ENCODE measurements around the gene XDH. TPM values are rescaled to one million over a fixed set of nuclear protein-coding genes. Genes with fewer than 3 reads are reported as not detected.

XDH gene
- total RNA-seq, 2 donors from 2014 or later, result 47.4 to 75.2 TPM

DNA sequence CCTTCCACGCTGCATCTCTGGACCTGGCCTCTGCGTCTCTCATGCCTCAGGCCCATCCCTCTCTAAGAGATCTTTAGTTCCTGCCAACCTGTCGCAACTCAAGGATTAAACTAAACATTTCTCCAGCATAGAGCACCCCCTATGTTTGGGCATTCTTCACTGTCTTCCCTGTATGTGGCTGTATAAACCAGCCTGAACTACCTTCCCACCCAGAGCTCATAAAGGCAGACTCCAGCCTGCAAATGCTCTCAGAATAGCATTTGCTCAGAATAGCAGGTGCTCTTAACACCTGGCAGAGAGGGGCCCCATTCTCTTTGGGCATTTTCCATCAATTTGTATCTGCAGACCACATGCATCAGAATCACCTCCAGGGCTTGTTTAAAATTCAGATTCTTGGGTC lies 97.1 kb downstream of the XDH start:
- intact Hi-C loops (cut with DNase I, micrococcal nuclease), result no loop called here
- ATAC-seq, result no peak
- DNase-seq, result no peak

DNA sequence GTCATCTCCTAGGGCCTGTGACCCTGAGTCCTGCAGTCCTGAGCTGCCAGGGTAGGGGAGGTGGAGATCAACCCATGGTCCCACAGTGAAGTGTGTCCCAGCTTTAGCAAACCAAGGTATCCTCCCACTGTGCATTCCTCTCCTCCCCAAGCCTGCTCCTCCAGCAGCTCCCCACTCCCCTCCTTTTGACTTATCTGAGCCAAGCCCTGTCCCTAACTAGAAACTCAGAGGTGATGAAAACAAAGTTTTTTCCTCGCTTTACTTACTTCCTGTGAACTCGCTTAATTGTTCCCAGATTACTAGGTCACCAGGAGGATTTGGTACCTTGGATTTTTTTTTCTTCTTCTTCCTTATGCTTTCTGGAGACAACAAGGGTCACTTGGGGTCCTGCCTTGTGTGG lies 99.8 kb downstream of the XDH start:
- intact Hi-C loops (cut with DNase I, micrococcal nuclease), result no loop called here
- ATAC-seq (no peak), DNase-seq (no peak)

DNA sequence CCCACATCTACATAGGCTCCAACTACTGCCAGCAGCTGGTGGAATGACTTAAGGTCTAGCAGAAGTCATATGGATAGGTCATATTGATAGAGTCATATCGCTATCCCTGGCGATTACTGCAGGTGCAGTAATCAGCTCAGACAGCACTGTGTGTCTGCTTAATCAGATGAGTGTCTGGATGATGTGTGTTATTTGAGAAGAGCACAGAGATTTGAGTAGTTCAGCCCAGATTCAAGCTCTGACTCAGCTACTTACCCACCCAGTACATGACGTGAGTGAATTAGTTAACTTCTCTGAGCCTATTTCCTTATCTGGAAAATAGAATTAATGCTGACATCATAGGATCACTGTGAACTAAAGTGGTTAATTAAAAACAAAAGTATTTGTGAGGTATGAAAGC lies 101.6 kb downstream of the XDH start:
- intact Hi-C loops (cut with DNase I, micrococcal nuclease), result no loop called here
- DNase-seq (no peak), ATAC-seq (no peak)

DNA sequence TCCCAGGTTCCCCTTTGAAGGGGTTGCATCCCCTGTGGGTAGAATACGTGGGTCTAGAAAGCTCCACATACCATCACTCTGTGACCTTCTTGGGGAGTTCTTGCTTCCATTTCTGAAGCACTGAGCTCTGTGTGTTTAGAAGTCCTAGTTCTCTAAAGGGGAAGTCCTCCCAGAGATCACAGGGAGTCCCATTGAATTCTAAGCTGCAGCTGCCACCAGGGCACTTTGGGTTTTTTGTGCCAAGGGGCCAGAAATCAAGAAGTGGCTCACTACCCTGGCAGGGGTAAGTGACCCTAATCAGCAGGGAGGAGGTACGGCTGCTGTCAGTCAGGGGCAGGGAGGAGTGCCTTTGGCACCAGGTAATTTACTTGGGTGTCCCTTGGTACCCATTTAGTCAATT lies 109.7 kb downstream of the XDH start:
- no peak for ATAC-seq
- intact Hi-C loops (cut with DNase I, micrococcal nuclease), result no loop called here
- no peak for DNase-seq

DNA sequence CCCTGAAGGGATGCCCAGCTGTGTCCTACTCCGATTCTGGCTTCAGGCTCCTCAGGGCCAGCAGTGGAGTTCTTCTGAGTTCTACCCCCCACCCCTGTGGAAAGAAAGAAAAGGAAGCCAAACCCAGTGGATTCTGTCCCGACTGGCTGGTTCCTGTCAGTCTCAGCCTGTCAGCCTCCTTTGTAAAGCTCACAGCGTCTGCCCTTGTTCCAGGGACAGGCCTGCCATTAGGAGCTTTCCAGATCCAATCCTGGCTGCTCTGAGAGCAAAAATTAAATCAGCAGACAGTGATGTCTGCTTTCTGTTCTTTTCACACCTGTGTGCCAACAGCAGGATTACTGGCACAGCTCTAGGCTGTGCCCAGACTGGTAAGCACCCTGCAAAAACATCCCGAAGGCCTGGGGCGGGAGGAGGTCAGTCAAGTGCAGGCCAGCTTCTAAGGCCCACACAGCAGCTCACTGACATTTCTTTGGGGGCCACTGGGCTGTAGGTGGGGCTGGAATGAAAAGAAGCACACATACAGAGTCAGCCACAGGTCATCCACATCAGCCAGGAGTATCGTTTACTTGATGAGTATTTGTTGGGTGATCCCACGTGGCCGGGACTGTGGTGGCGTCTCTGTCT lies 111.5 kb downstream of the XDH start:
- ATAC-seq, result no peak
- intact Hi-C loops (cut with DNase I, micrococcal nuclease), result no loop called here
- no peak for DNase-seq

DNA sequence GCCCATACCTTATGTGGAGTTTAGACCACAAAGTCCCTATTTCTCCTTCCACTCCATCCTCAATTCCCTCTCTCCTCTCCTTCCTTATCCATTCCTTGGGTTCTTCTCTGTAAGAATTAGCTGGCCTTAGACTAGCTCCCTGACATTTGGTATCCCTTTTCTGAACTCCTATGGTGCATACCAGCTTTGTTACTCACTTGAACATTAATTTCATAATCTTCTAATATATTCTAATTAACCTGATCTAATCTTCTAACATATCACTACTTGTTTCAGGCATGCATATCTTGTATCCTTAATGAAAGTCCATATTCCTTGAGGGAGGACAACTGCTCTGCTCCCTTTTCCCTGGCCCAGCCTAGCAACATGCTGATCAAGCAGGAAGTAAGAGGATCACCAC lies 114.2 kb downstream of the XDH start:
- no peak for DNase-seq
- no peak for ATAC-seq
- intact Hi-C loops (cut with DNase I, micrococcal nuclease), result no loop called here

DNA sequence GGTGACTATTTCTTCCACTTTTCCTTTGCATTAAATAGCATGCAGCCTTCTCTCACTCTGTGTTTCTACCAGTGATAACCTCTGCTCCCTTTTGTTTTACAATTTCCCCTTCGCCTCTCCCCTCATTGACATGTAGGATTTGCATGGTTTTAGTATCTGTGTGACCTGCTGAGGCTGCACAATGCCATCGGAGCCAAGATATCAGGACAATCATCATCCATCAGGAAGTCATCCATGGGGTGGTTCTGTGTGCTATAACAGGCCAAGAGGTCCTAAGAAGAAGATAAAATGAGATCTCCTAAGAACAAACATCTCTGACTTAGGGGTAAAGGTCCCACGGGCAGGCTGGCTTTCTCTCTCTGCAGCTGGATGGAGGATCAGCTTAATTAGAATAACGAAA lies 115.0 kb downstream of the XDH start:
- intact Hi-C loops (cut with DNase I, micrococcal nuclease), result no loop called here
- DNase-seq, result no peak
- ATAC-seq, result no peak

DNA sequence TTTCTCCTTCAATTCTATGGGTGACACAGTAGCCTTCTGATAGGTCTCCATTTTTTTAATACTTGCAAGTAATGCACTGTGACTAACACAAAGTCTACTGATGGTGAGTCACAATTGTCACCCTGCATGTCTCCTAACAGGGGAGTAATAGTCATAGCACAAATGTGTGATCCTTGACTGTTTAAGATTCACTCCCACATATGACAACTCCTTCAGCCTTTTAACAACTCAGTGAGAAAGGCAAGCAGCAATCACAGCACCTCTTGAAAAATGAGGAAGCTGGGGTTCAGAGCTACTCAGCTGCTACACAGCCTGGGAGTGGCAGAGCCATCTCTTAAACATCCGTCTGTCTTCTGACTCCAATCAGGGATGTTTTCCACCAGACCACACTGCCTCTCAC lies 116.8 kb downstream of the XDH start:
- DNase-seq (no peak), ATAC-seq (no peak)
- intact Hi-C loops (cut with DNase I, micrococcal nuclease), result no loop called here

DNA sequence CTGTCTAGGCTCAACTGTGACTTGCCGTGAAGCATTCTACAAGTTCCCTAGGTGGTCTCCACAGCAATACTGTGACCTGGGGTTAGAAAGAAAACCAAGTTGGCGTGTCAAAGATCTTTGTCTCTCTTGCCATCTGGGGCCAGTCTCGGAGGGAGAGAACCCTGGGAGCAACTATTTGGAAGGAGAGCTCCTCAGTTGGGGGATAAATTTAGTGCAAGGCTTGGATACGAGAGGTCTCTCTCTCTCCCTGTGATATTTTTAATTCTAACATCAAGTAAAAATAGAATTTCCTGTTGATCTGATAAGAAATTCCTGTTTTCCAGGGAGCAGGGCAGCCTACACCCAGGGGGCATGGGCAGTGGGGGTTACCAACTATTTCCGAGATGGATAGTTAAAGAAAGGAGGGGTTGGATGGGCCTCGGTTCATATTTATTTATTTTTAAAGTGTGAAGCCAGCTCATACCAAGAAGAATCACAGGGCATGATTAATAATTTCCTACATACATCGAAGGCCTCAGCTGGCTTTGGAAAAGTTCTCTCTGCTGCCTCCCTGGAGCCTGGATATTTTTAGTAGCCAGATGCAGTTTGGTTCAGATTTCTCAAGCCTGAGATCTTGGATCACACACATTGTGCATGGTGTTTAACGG lies 117.8 kb downstream of the XDH start:
- no peak for ATAC-seq
- intact Hi-C loops (cut with DNase I, micrococcal nuclease), result no loop called here
- no peak for DNase-seq

DNA sequence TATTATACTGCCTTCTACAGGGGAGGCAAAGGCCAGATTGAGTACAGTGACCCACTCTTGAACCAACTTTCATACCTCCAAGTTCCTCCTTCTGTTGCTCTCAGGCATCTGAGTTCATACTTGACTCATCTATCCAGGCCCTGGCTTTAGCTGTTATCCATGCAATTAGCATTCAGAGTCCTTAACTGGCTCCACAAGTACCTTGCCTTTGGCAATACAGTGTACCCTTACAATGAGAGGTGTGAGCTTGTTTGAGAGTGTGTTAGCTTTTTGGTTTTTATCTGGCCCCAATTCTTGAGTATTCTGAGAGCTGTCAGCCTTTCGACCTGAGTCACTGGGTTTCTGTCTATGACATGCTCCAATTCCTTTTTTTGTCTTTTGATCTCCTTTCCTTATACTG lies 120.3 kb downstream of the XDH start:
- intact Hi-C loops (cut with DNase I, micrococcal nuclease), result no loop called here
- ATAC-seq (no peak), DNase-seq (no peak)

DNA sequence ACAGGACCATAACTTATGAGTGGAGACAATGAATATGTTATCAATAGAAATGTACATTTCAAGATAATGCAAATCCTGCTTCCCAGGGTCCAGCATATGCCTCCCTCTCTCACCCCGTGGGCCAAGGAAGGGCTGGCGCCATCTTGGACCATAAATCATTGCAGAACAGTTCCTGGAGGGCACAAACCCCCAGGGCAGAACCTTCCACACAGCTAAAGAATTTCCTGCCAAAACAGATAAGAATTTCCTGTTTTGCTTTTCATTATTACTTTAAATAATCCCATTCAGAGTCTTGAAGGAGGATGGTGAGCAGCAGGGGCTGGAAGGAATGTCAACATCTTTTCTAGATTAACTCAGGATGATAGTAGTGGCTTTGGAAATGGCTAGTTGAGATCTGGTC lies 126.9 kb downstream of the XDH start:
- intact Hi-C loops (cut with DNase I, micrococcal nuclease), result no loop called here
- DNase-seq, result no peak
- no peak for ATAC-seq

DNA sequence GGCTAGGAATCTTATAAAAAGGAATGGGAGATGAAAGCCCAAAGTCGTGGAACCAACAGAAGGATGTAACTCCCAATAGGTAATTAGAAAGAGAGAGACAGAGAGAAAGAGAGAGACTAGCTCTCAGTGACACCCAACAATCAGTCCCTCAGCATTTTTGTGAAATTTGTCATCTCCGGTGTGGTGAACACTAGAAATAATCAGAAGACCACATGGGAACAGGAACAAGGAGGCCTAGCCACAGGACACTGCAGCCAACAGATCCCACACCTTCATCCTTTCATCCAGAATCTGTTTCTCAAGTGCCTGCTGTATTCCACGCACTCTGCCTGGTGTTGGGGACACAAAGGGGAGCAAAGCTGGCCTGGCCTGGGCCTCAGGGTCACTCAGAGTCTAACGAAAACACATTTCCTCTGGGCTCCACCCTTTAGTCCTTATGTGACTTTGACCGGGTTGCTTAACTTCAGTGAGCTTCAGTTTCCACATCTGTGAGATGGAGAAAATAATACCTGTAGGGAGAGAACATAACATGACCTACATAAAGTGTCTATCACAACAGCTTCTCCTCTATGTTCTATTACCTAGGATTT lies 127.5 kb downstream of the XDH start:
- ATAC-seq, result no peak
- no peak for DNase-seq
- intact Hi-C loops (cut with DNase I, micrococcal nuclease), result no loop called here

DNA sequence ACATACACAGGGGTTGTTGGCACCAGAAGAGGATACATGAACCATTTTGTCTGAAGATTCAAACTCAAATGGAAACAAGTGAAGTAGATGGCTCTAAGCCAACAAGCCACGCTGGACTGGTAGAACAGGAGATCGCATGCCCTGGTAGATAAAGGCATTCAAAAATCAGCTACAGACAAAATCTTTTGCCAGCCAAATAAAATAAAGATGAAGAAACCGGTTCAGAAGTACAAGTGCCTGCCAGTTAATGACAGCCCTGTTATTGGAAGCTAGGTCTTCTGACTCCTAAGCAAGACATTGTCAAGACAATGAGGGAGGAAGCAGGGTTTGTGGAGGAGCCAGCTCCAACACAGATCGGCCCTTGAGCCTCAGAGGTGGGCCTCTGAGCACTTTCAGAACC lies 128.3 kb downstream of the XDH start:
- DNase-seq, result no peak

More for the DNA sequence above, 128.3 kb downstream of the XDH start:
- no peak for ATAC-seq
- intact Hi-C loops (cut with DNase I, micrococcal nuclease), result no loop called here

Other genes starting within 250 kb of the XDH start
- under 1 TPM; 0.09 to 0.47 TPM for gene CAPN14, start 197.2 kb downstream of the XDH start, total RNA-seq
- 1 to 10 TPM; 1.2 to 1.7 TPM for gene EHD3, start 180.6 kb downstream of the XDH start, total RNA-seq
- not detected for gene SRD5A2, start 166.2 kb upstream of the XDH start, total RNA-seq